Measurements from ENCODE around the gene SDK2.

SDK2 gene

GRCh38 chr17:73679476-73679875, 35.2 kb upstream of the SDK2 start:
- Histone ChIP-seq H3K27me3 (ENCODE audit: control insufficient read depth, insufficient read depth, low read length) (no peaks in the 10 kb centered on the region), H3K36me3 (ENCODE audit: control insufficient read depth, insufficient read depth, low read length) (no peaks in the 10 kb centered on the region), H3K4me1 (ENCODE audit: control insufficient read depth, insufficient read depth, low read length) (0 out of 2 replicates have a peak, but pooled peaks cover 1% of the 10 kb centered on the region), H3K27ac (ENCODE audit: low read length) (no peak overlapping the region), H3K9me3 (ENCODE audit: control insufficient read depth, insufficient read depth, low read length) (no peaks in the 10 kb centered on the region), H3K4me3 (ENCODE audit: low read length) (no peak overlapping the region)
- no CpG with 5 or more reads among the region's 4 CpGs for WGBS (ENCODE audit: insufficient coverage, insufficient read length)
- no peak for DNase-seq (ENCODE audit: low read depth, low spot score)

- WGBS (ENCODE audit: insufficient coverage, insufficient read length) = no CpG with 5 or more reads among the region's 7 CpGs
- DNase-seq (ENCODE audit: low read depth, low spot score) = no peak
- no peak overlapping the region for H3K4me3 ChIP-seq (ENCODE audit: low read length)
- H3K27ac ChIP-seq (ENCODE audit: low read length) = no peak overlapping the region
- H3K4me1 ChIP-seq (ENCODE audit: control insufficient read depth, insufficient read depth, low read length) = 0 out of 2 replicates have a peak, but pooled peaks cover 1% of the 10 kb centered on the region
- H3K36me3 ChIP-seq (ENCODE audit: control insufficient read depth, insufficient read depth, low read length) = no peaks in the 10 kb centered on the region
- H3K27me3 ChIP-seq (ENCODE audit: control insufficient read depth, insufficient read depth, low read length) = no peaks in the 10 kb centered on the region
- no peaks in the 10 kb centered on the region for H3K9me3 ChIP-seq (ENCODE audit: control insufficient read depth, insufficient read depth, low read length)
Observed at GRCh38 chr17:73678999-73679398, 34.8 kb upstream of the SDK2 start.

- H3K36me3 ChIP-seq (ENCODE audit: control insufficient read depth, insufficient read depth, low read length) = no peaks in the 10 kb centered on the region
- WGBS (ENCODE audit: insufficient coverage, insufficient read length) = no CpG with 5 or more reads among the region's 3 CpGs
- no peak overlapping the region for H3K27ac ChIP-seq (ENCODE audit: low read length)
- no peaks in the 10 kb centered on the region for H3K4me1 ChIP-seq (ENCODE audit: control insufficient read depth, insufficient read depth, low read length)
- H3K27me3 ChIP-seq (ENCODE audit: control insufficient read depth, insufficient read depth, low read length) = no peaks in the 10 kb centered on the region
- no peak overlapping the region for H3K4me3 ChIP-seq (ENCODE audit: low read length)
- no peaks in the 10 kb centered on the region for H3K9me3 ChIP-seq (ENCODE audit: control insufficient read depth, insufficient read depth, low read length)
- DNase-seq (ENCODE audit: low read depth, low spot score) = no peak
Observed at GRCh38 chr17:73669771-73670170, 25.5 kb upstream of the SDK2 start.

GRCh38 chr17:73667181-73667959, 23.1 kb upstream of the SDK2 start:
- no CpG with 5 or more reads among the region's 9 CpGs for WGBS (ENCODE audit: insufficient coverage, insufficient read length)
- Histone ChIP-seq H3K27ac (ENCODE audit: low read length) (no peak overlapping the region), H3K4me1 (ENCODE audit: control insufficient read depth, insufficient read depth, low read length) (no peaks in the 10 kb centered on the region), H3K9me3 (ENCODE audit: control insufficient read depth, insufficient read depth, low read length) (no peaks in the 10 kb centered on the region; the same call in 1 of the 2 replicates), H3K27me3 (ENCODE audit: control insufficient read depth, insufficient read depth, low read length) (no peaks in the 10 kb centered on the region), H3K4me3 (ENCODE audit: low read length) (no peak overlapping the region), H3K36me3 (ENCODE audit: control insufficient read depth, insufficient read depth, low read length) (no peaks in the 10 kb centered on the region)
- no peak for DNase-seq (ENCODE audit: low read depth, low spot score)

GRCh38 chr17:73663614-73664013, 19.4 kb upstream of the SDK2 start:
- Histone ChIP-seq H3K27me3 (ENCODE audit: control insufficient read depth, insufficient read depth, low read length) (no peaks in the 10 kb centered on the region), H3K36me3 (ENCODE audit: control insufficient read depth, insufficient read depth, low read length) (no peaks in the 10 kb centered on the region), H3K4me1 (ENCODE audit: control insufficient read depth, insufficient read depth, low read length) (no peaks in the 10 kb centered on the region), H3K9me3 (ENCODE audit: control insufficient read depth, insufficient read depth, low read length) (no peaks in the 10 kb centered on the region; the same call in 1 of the 2 replicates), H3K4me3 (ENCODE audit: low read length) (no peak overlapping the region), H3K27ac (ENCODE audit: low read length) (no peak overlapping the region)
- DNase-seq (ENCODE audit: low read depth, low spot score) = no peak
- no CpG with 5 or more reads among the region's 1 CpG for WGBS (ENCODE audit: insufficient coverage, insufficient read length)

- H3K4me1 ChIP-seq (ENCODE audit: control insufficient read depth, insufficient read depth, low read length) = no peaks in the 10 kb centered on the region
- H3K4me3 ChIP-seq (ENCODE audit: low read length) = no peak overlapping the region
- H3K27ac ChIP-seq (ENCODE audit: low read length) = no peak overlapping the region
- H3K36me3 ChIP-seq (ENCODE audit: control insufficient read depth, insufficient read depth, low read length) = no peaks in the 10 kb centered on the region
- no peaks in the 10 kb centered on the region; the same call in 1 of the 2 replicates for H3K9me3 ChIP-seq (ENCODE audit: control insufficient read depth, insufficient read depth, low read length)
- no CpG with 5 or more reads among the region's 5 CpGs for WGBS (ENCODE audit: insufficient coverage, insufficient read length)
- DNase-seq (ENCODE audit: low read depth, low spot score) = no peak
- no peaks in the 10 kb centered on the region for H3K27me3 ChIP-seq (ENCODE audit: control insufficient read depth, insufficient read depth, low read length)
Observed at GRCh38 chr17:73660366-73660765, 16.1 kb upstream of the SDK2 start.

- Histone ChIP-seq H3K36me3 (ENCODE audit: control insufficient read depth, insufficient read depth, low read length) (no peaks in the 10 kb centered on the region), H3K4me3 (ENCODE audit: low read length) (no peak overlapping the region), H3K27me3 (ENCODE audit: control insufficient read depth, insufficient read depth, low read length) (no peaks in the 10 kb centered on the region), H3K27ac (ENCODE audit: low read length) (no peak overlapping the region), H3K9me3 (ENCODE audit: control insufficient read depth, insufficient read depth, low read length) (no peaks in the 10 kb centered on the region), H3K4me1 (ENCODE audit: control insufficient read depth, insufficient read depth, low read length) (no peaks in the 10 kb centered on the region)
- no peak for DNase-seq (ENCODE audit: low read depth, low spot score)
- no CpG with 5 or more reads among the region's 12 CpGs for WGBS (ENCODE audit: insufficient coverage, insufficient read length)
Observed at GRCh38 chr17:73658821-73659515, 14.7 kb upstream of the SDK2 start.

- WGBS (ENCODE audit: insufficient coverage, insufficient read length) = no CpG with 5 or more reads among the region's 11 CpGs
- H3K9me3 ChIP-seq (ENCODE audit: control insufficient read depth, insufficient read depth, low read length) = no peaks in the 10 kb centered on the region
- no peak for DNase-seq (ENCODE audit: low read depth, low spot score)
Observed at GRCh38 chr17:73657473-73658116, 13.3 kb upstream of the SDK2 start.

GRCh38 chr17:73654241-73654640, 10.0 kb upstream of the SDK2 start:
- H3K4me1 ChIP-seq (ENCODE audit: control insufficient read depth, insufficient read depth, low read length) = no peaks in the 10 kb centered on the region
- no peaks in the 10 kb centered on the region; the same call in 1 of the 2 replicates for H3K27me3 ChIP-seq (ENCODE audit: control insufficient read depth, insufficient read depth, low read length)
- no peak overlapping the region for H3K27ac ChIP-seq (ENCODE audit: low read length)
- no peak overlapping the region for H3K4me3 ChIP-seq (ENCODE audit: low read length)
- no CpG with 5 or more reads among the region's 5 CpGs for WGBS (ENCODE audit: insufficient coverage, insufficient read length)
- no peak for DNase-seq (ENCODE audit: low read depth, low spot score)
- H3K36me3 ChIP-seq (ENCODE audit: control insufficient read depth, insufficient read depth, low read length) = no peaks in the 10 kb centered on the region
- no peaks in the 10 kb centered on the region for H3K9me3 ChIP-seq (ENCODE audit: control insufficient read depth, insufficient read depth, low read length)

More at GRCh38 chr17:73657473-73658116, 13.3 kb upstream of the SDK2 start:
- Histone ChIP-seq H3K27ac (ENCODE audit: low read length) (no peak overlapping the region), H3K27me3 (ENCODE audit: control insufficient read depth, insufficient read depth, low read length) (no peaks in the 10 kb centered on the region), H3K36me3 (ENCODE audit: control insufficient read depth, insufficient read depth, low read length) (no peaks in the 10 kb centered on the region), H3K4me3 (ENCODE audit: low read length) (no peak overlapping the region), H3K4me1 (ENCODE audit: control insufficient read depth, insufficient read depth, low read length) (no peaks in the 10 kb centered on the region)

GRCh38 chr17:73653810-73654209, 9.6 kb upstream of the SDK2 start:
- no peaks in the 10 kb centered on the region for H3K4me1 ChIP-seq (ENCODE audit: control insufficient read depth, insufficient read depth, low read length)
- no CpG with 5 or more reads among the region's 1 CpG for WGBS (ENCODE audit: insufficient coverage, insufficient read length)
- H3K27ac ChIP-seq (ENCODE audit: low read length) = no peak overlapping the region
- no peaks in the 10 kb centered on the region for H3K9me3 ChIP-seq (ENCODE audit: control insufficient read depth, insufficient read depth, low read length)
- H3K36me3 ChIP-seq (ENCODE audit: control insufficient read depth, insufficient read depth, low read length) = no peaks in the 10 kb centered on the region
- H3K27me3 ChIP-seq (ENCODE audit: control insufficient read depth, insufficient read depth, low read length) = no peaks in the 10 kb centered on the region; the same call in 1 of the 2 replicates
- DNase-seq (ENCODE audit: low read depth, low spot score) = no peak
- H3K4me3 ChIP-seq (ENCODE audit: low read length) = no peak overlapping the region
